ENCODE data around the gene FOLH1.
"Not testable (repeated sequence)": the region's sequence is repeated elsewhere in the genome, so short reads cannot be mapped to it uniquely, and the experiment has no call there.

DNA sequence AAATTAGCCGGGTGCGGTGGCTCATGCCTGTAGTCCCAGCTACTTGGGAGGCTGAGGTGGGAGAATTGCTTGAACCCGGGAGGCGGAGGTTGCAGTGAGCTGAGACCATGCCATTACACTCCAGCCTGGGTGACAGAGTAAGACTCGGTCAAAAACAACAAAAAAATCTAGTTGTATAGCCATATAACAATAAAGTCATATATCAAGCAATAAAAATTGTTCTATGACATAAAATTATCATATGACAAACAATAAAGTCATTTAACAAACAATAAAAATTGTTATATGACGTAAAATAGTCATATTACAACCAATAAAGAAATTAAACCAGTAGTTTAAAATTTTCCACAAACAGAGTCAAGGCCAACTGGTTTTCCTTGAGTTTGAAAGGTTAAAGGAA, 12.4 kb downstream of the FOLH1 start:
- TF ChIP-seq, protein P1, sequence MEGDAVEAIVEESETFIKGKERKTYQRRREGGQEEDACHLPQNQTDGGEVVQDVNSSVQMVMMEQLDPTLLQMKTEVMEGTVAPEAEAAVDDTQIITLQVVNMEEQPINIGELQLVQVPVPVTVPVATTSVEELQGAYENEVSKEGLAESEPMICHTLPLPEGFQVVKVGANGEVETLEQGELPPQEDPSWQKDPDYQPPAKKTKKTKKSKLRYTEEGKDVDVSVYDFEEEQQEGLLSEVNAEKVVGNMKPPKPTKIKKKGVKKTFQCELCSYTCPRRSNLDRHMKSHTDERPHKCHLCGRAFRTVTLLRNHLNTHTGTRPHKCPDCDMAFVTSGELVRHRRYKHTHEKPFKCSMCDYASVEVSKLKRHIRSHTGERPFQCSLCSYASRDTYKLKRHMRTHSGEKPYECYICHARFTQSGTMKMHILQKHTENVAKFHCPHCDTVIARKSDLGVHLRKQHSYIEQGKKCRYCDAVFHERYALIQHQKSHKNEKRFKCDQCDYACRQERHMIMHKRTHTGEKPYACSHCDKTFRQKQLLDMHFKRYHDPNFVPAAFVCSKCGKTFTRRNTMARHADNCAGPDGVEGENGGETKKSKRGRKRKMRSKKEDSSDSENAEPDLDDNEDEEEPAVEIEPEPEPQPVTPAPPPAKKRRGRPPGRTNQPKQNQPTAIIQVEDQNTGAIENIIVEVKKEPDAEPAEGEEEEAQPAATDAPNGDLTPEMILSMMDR (IDR thresholded peaks at IDR 0.05; ENCODE audit: insufficient read depth, low read depth, low read length) = not testable (repeated sequence)
- not testable (repeated sequence) for TF ChIP-seq EZH2 (IDR thresholded peaks at IDR 0.05; ENCODE audit: insufficient read depth, low read length)
